Psoas muscle (tissue), 8 donors: ENCODE measurements around the gene MARK4. TPM values are rescaled to one million over a fixed set of nuclear protein-coding genes. Genes with fewer than 3 reads are reported as not detected.

Experiments used
- ATAC-seq, 4 donors: fragments of 200-7000 bp; cut with Tn5 transposase; one replicate each; pipeline ENCODE4 v1.9.1; 2020; ENCODE audit warnings: moderate library complexity in 3 of 4, mild to moderate bottlenecking in 2 of 4
- DNase-seq, 2 donors: peaks; one replicate each; pipeline ENCODE4 v3.0.0-alpha.2; 2020
- H3K27ac ChIP-seq: fragments of 200-600 bp; one replicate; pipeline ENCODE4 v1.8.0; 2022
- H3K27me3 ChIP-seq, 3 donors: fragments of 200-600 bp in 1 of 3; one replicate each; pipeline versions ENCODE4 v1.6.1 to v1.8.0; 2013 to 2022; ENCODE audit warnings: low read length in 2 of 3, mild to moderate bottlenecking in 2 of 3, moderate library complexity in 1 of 3; ENCODE audit not compliant: insufficient read depth in 3 of 3
- H3K36me3 ChIP-seq, 2 donors: fragments of 200-600 bp in 1 of 2; one replicate each; pipeline versions ENCODE4 v1.6.1 to v1.8.0; 2013 to 2022; ENCODE audit warnings: low read depth in 1 of 2, mild to moderate bottlenecking in 1 of 2, moderate library complexity in 1 of 2; ENCODE audit not compliant: insufficient read depth in 1 of 2
- H3K4me1 ChIP-seq: fragments of 200-600 bp; one replicate; pipeline ENCODE4 v1.8.0; 2022
- H3K4me3 ChIP-seq: fragments of 200-600 bp; one replicate; pipeline ENCODE4 v1.8.0; 2022; ENCODE audit warnings: mild to moderate bottlenecking
- H3K9me3 ChIP-seq: fragments of 200-600 bp; one replicate; pipeline ENCODE4 v1.8.0; 2022
- CTCF ChIP-seq: fragments of 200-600 bp; IDR thresholded peaks from one replicate; pipeline ENCODE4 v1.8.0; 2022; ENCODE audit warnings: antibody characterized with exemption
- WGBS, 3 donors: extraction: QIAGEN DNeasy Blood & Tissue Kit; methylation state at CpG; one replicate each; pipeline versions ENCODE4 v1.1.6 to v1.1.7; 2013; 5-methylcytosine and 5-hydroxymethylcytosine counted together
- intact Hi-C, 2 donors: fragments of 100-400 bp; cut with DNase I; formaldehyde crosslinking; loops; one replicate each; pipeline versions ENCODE4 v1.11.0 to v1.14.2; 2022
- polyA plus RNA-seq, 3 donors: library from polyadenylated mRNA; stranded (reverse); fragments of 200-250 nt; gene quantifications; one replicate each; pipeline ENCODE4 v1.2.3, GENCODE V29; 2013
- total RNA-seq, 4 donors: library from RNA; stranded (reverse); fragmentation: NEBNext Ultra II Directional in 2 of 4; extraction: Animal tissue kit (Norgen Biotek cat#: 25700) in 2 of 4; gene quantifications; one replicate each; pipeline versions ENCODE4 v1.2.1 to v1.2.4, GENCODE V29; 2021 to 2023
- donor health status: healthy with polysubstance abuse.
- donor health status: DM: no; HTN: no; CAD: no; lungs with moderate emphysema.
- donor health status: Bipolar disorder and iron deficiency.
- donor health status: healthy.
- donor health status: DM: yes; HTN: yes; CAD: no.
- donor health status: DM: no; HTN: no; CAD: no.
- donor health status: DM: no; HTN: no; CAD: no.
- donor health status: DM: yes; HTN: yes; CAD: no.

The MARK4 gene
- total and polyA plus RNA-seq, 7 donors: 11.0 to 37.7 (median 29.7) TPM

- peaks cover 2 to 16% of the 10 kb centered on the region in 2 donors for H3K36me3 ChIP-seq
- no peaks in the 10 kb centered on the region for H3K4me1 ChIP-seq
- ATAC-seq: no peak
- no peak for DNase-seq
- intact Hi-C loops: no loop called here
- 55 to 58% (median 56%) methylated on average over 25 of the region's 25 CpGs for WGBS, 3 donors
- no peak for TF ChIP-seq CTCF
- H3K4me3 ChIP-seq: no peak overlapping the region
- H3K9me3 ChIP-seq: no peaks in the 10 kb centered on the region
- H3K27ac ChIP-seq: no peak overlapping the region
- H3K27me3 ChIP-seq: peaks cover 0 to 5% (median 5%) of the 10 kb centered on the region in 3 donors
Measured at GRCh38 chr19:45347570-45348366, 96.7 kb downstream of the MARK4 start.

- ATAC-seq (no peak), DNase-seq (no peak)
- intact Hi-C loops: no loop called here
- TF ChIP-seq CTCF: no peak
- peaks cover 0 to 5% (median 5%) of the 10 kb centered on the region in 3 donors for H3K27me3 ChIP-seq
- H3K27ac ChIP-seq: no peak overlapping the region
- no peak overlapping the region for H3K4me3 ChIP-seq
- 69 to 71% (median 71%) methylated on average over 20 to 23 of the region's 23 CpGs for WGBS, 3 donors
- H3K4me1 ChIP-seq: no peaks in the 10 kb centered on the region
- H3K36me3 ChIP-seq: peaks cover 2 to 23% of the 10 kb centered on the region in 2 donors
- H3K9me3 ChIP-seq: no peaks in the 10 kb centered on the region
Measured at GRCh38 chr19:45348367-45349125, 97.5 kb downstream of the MARK4 start.

GRCh38 chr19:45349126-45349415 lies 98.0 kb downstream of the MARK4 start:
- H3K9me3 ChIP-seq: no peaks in the 10 kb centered on the region
- DNase-seq (no peak), ATAC-seq (no peak)
- intact Hi-C loops: no loop called here
- no peaks in the 10 kb centered on the region for H3K4me1 ChIP-seq
- peaks cover 2 to 29% of the 10 kb centered on the region in 2 donors for H3K36me3 ChIP-seq
- no peak overlapping the region for H3K27ac ChIP-seq
- H3K4me3 ChIP-seq: no peak overlapping the region
- peaks cover 0 to 5% (median 5%) of the 10 kb centered on the region in 3 donors for H3K27me3 ChIP-seq
- WGBS, 3 donors: 62 to 75% (median 64%) methylated on average over 3 of the region's 3 CpGs
- TF ChIP-seq CTCF: no peak

GRCh38 chr19:45349430-45349941 lies 98.4 kb downstream of the MARK4 start:
- Histone ChIP-seq H3K36me3 (peaks cover 2 to 33% of the 10 kb centered on the region in 2 donors), H3K4me3 (no peak overlapping the region), H3K4me1 (no peaks in the 10 kb centered on the region), H3K9me3 (no peaks in the 10 kb centered on the region), H3K27me3 (peaks cover 0 to 5% (median 5%) of the 10 kb centered on the region in 3 donors), H3K27ac (no peak overlapping the region)
- intact Hi-C loops: no loop called here
- WGBS, 3 donors: 83 to 91% (median 86%) methylated on average over 17 of the region's 17 CpGs
- no peak for ATAC-seq
- DNase-seq: no peak
- no peak for TF ChIP-seq CTCF
